HG03439 (cell line): ENCODE results near the gene PPP1R2C.

Source experiments
- ATAC-seq: cut with Tn5 transposase; IDR thresholded peaks from one replicate; pipeline ENCODE4 v1.9.1; 2021; ENCODE audit warnings: mild to moderate bottlenecking, moderate library complexity; ENCODE audit not compliant: unreplicated experiment

The PPP1R2C gene

DNA sequence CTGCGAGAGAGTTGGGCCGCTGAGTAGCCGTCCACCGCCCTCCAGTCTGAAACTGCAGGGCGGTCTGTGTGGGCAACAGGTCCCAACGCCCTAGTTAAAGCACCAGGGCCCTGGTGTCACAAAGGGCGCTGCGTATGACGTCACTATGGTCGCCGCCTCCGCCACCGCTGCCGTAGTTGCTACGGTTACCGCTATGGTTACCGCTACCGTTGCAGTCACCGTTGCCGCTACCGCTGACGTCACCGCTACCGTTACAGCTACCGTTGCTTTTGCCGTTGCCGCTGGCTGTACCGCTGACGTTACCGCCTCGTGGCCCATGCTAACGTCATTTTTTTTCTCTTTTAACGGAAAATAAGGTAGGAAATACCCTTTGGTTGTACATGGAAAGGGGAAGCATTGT lies at the start of gene PPP1R2C:
Gene PPP1R2C (minus strand): TSS at position 68 of the 400 bp plus-strand sequence. CDS start 84 bp downstream, outside the sequence.
- no peak for ATAC-seq

DNA sequence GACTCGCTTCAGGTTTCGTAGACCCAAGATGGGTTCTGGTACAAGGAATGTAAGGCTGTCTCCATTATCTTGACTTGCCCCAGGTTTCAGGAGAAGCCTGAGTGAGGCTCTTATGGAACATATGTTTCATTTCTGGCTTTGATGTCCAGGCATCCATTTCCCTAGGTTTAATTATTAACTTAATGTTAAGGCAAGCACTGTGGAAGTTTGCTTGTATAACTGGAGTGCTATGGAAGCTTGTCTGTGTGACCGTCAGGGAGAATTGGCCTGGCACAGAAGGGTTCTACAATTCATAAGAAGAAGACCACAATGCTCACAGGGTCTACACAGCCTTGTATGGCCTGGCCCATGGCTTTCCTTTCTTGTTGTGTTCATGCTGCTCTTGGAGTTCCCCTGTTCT lies 47.2 kb upstream of the PPP1R2C start:
- ATAC-seq: no peak

DNA sequence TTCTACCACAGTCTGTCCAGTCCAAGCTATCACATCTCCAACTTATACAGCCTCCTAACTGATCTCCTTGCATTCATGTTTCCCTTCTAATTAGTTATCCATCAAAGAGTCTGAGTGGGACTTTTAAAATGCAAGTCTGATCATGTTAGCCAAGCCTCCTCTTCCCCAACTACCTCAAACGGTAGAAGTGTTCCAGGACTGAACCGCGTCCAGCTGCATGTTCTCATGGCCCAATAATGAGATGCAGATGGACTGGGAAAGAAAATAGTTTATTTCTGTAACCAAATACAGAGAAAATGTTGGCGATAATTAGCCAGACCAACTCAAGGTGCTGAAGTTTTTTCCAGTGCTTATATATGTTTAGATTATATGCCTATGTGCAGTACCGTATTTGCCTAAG lies 46.6 kb upstream of the PPP1R2C start:
- ATAC-seq: no peak

DNA sequence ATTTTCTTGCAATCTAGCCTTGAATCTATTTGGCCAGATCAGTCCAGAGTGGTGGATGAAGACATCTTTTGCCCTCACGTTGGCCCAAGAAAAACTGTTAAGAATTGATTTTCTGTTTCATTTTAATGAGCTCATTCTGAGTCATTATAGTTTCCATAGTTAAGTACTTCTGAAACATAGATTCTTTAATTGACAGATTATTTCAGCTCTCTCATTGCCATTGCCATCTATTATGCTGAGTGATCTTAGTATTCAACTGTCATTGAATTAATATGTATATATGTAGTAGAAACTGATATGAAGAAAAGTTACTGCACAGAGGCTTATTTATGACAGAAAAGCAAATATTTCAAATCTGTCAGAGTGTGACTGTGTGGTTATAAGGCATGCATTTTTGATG lies 45.5 kb upstream of the PPP1R2C start:
- ATAC-seq: no peak

DNA sequence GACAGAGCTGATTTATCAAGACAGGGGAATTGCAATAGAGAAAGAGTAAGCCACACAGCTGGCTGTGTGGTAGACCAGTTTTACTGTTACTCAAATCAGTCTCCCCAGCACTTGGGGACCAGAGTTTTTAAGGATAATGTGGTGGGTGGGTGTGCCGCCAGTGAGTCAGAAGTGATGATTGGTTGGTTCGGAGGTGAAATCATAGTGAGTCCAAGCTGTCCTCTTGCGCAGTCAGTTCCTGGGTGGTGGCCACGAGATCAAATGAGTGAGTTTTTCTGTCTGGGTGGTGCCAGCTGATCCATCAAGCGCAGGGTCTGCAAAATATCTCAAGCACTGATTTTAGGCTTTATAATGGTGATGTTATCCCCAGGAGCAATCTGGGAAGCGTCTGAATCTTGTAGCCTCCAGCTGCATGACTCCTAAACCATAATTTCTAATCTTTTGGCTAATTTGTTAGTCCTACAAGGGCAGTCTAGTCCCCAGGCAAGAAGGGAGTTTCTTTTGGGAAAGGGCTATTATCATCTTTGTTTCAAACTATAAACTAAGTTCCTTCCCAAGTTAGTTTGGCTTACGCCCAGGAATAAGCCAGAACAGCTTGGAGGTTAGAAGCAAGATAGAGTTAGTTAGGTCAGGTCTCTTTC lies 44.0 kb upstream of the PPP1R2C start:
- ATAC-seq: no peak

DNA sequence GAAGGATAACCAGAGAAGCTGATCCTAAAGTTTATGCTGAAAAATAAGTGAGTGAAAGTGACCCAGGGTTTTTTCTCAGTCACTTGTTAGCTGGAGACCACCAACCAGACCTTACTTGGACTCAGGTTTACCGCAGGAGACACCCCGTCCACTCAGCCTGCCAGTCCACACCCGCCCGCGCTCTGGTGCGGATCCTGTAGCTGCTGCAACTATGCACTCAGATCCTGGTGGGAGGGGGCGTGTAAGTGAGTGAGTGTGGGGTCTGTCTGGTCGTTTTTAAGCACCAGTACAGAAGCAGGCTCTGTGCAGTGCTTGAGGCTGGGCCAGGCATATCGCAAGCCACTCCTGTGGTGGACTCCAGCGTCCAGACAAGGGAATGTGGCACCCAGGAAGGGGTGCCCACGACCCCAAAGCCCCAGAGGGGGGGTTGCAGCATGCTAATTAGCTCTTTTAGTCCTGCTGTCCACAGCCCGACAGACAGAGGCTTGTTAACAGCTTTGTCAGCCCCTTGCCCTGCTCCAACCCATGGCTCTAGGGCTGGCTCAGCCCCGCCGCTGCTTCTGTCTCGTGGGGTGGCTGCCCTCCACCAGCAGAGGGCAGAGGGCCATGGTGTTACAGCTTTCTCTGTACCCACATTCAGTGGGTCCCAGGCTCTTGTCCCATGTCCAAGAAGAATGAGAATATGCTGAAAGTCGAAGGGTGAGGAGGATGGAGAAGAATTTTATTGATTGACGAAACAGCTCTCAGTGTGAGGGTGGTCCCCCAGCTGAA lies 40.4 kb upstream of the PPP1R2C start:
- ATAC-seq: no peak

DNA sequence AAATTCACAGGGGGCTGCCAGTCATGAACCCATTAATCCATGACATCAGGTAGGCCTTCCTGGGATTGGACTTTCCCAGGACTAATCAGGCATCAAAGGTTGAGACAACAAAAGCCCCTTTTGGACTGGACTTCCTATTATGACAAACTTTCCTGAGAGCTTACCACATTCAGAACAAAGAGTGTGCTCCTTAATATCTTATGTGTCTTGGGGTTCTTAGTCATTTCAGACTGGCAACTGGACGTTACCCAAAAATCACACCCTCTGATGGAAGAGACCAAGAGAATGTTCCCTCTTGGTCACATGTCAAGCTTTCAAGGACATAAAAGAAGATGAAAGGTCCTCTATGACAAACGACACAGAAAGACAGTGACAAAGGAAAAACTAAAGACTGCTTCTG lies 31.6 kb upstream of the PPP1R2C start:
- ATAC-seq: no peak

DNA sequence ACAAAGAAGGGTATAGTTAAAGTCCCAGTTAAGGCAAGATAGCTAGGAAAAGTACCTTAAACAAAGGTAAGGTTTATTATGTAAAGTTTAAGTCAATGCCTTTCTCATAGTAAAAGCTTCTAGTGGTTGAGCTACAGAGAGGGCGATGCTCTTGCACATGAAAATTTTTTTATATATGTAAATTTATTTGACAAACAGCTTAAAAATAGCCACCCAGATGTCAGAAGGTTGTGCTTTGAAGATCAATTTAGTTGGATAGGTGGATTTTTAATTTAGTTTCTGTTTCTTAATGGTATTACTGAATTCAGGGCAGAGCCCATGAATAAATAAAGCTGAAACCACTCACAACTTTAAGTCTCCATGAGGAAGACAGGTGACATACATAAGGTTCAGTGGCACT lies 29.4 kb upstream of the PPP1R2C start:
- no peak for ATAC-seq

DNA sequence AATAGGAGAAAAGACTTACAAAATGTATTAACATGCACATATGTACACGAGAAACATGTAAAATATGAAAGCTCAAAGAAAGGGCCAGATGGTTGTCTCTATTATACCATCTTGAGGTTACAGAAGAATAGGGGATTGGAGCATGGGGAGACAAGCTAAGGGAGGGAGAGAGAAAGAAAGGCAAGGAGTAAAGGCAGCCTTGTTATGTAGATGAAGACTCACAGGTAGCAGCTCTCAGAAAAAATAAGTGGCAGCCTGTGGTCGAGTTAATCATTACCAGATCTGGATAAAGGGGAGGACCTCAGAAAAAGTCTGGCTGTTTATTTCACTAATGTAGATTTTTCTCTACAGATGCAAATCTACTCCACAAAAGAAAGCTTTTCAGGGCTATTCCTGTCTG lies 26.6 kb upstream of the PPP1R2C start:
- no peak for ATAC-seq

DNA sequence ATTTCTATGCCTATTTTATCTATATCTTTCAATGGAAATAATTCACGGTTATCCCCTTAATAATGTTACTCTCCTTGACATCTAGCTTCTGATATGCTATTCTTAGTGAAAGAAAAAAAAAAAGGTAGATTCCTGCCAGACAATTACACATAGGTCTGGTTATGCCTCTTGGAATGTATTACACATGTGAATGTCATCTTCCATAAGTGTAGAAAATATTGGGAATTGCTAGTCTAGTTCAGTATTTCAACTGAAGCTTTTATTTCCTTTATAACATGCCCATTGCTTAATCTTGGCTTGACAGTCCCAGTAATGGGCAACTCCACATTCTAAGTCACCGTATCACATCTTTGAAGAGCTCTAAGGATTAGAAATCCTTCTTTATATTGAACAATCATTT lies 25.4 kb upstream of the PPP1R2C start:
- no peak for ATAC-seq

DNA sequence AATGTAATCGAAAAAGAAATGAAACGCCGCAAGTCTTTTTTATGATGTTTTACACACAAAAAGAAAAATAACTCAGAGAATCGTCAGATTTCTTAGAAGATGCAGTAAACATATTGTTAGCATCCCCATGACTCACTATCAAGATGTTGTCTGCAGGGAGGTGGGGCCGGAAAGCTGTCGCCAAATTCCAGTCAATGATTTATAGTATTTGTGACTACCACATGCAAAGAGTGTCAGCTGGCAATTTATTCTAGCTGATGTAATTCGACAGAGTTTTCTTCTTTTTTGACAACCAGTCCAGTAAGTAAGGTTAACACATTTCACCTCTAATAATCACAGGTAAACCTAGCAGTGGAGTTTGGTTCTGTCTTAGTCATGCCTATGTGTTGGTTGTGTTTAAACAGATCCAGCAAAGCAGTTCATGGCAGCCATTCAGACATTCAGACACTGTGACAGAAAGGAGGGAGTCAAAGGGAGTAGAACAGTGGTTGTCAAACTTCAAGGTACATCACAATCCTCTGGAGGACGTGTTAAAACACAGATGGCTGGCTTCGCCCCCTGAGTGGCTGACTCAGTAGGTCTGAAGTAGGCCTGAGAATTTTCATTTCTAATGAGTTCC lies 19.8 kb upstream of the PPP1R2C start:
- no peak for ATAC-seq

DNA sequence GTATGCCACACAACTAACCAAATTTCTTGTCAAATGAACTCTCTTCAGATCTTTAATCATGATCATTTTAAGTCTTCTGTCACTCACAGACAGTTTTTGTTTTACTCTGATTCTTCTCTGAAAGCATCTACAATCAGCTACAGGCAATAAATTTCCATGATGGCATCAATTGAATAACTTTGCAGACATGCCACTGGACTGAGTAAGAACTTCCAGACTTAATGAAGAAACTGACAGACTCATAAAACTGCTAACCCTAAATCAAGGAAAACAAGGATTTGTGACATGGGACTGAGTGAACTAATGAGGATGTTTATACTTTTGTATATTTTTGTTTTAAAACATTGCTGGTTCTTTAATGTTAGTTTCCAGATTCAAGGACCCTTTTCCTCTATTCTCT lies 5.5 kb upstream of the PPP1R2C start:
- no peak for ATAC-seq

DNA sequence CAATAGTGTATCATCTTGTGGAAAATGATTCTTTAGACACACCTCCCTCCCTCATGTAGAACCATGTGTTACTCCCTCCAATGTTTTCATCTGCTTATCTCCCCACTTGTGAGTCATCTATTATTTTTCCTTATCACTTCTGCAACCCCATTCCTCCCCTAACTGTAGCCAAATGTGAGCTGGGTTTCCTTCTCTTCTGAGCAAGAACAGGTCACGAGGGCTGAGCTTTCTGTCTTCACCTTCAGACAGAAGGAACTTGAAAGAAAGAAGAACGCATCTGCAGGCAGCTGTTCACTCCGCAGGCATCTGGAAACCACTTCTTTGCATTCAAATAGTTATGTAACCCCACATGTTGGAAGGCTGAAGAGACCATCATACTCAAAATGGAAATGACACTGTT lies 1.8 kb downstream of the PPP1R2C start:
- no peak for ATAC-seq

DNA sequence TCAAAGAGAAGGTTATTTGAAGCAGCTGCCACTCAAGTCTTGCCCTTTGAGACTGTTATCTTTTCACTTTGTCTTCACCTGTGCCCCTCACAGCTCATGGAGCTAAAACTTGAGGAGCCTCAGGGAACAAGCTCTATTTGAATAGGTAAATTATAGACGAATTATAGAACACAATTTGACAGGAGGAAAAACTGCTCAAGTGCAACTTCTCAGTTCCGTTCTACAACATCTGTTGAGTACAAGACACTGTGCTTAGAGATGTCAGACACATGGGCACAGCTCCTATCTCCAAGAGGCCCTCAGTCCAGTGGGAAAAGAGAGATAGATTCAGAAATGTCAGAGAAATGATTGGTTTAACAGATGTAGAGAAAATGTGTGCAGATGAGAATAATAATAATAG lies 5.1 kb downstream of the PPP1R2C start:
- ATAC-seq: no peak

DNA sequence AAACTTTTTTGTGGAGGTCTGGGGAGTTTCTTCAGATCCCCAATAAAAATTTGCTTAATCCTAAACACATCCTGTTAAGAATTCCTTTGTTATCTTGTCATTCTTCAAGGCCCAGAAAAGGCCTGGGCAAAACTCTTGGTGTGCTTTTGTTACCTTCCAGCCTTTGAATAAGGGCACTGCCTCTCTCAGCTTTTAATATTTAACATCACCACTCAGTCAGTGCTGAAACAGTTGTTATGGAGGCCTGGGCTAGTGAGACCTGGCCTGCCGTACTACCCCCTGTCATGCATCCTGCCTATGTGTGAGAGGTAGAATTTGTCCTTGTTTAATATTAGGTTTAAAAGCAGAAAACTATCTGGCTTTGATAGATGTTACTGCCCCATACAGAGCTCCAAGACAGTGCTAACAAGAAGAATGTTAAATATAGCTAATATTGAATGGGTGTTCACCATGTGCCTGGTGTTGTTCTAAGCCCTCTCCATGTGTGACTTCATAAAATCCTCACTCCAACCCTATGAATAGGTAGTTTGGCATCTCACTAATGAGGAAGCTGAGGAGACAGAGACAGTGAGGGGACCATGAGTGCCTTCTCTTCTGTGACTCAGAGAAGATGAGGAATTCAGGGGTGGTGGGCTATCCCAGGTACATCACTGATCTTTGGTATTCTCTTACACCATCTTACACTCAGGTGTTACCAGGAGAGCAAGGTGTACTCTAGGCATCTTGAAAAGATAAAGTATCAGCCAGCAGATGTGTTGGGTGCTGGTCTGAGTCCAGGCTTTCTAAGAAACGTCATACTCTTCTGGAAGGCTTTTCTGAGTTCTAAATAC lies 6.2 kb downstream of the PPP1R2C start:
- no peak for ATAC-seq

DNA sequence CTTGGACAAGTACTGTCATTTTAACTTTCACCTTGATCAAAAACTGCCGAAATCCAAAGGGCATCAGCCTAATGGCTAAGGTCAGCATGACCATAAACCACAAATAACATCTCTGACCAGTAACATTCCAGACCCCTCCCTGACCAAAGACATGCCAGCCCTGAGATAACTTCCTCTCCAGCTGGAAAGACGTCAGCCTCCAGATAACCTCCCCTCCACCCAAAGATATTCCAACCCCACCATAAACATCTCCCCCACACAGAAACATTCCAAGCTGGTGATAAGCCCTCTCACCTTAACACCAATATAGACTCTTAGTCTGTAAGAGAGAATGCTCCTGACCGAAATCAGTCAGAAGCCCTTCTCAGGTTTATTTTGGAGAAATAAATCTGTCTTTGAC lies 7.4 kb downstream of the PPP1R2C start:
- ATAC-seq: no peak

DNA sequence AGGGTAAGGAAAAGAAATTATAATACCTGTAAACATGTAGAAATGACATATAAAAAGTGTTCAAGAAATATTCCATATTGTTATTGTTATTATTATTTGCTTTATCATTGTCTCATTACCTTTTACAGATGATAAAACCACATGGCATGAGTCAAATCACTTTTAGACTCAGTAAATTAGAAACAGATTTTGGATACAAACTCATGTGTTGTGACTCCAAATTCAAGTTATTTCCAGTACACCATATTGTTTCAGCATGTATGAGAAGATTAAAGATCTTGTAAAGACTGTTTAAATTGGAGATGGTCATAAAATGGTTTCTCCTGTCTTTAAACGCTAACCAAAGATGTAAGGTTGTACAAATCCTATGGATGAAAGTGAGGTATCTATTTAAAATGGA lies 18.1 kb downstream of the PPP1R2C start:
- ATAC-seq: no peak

DNA sequence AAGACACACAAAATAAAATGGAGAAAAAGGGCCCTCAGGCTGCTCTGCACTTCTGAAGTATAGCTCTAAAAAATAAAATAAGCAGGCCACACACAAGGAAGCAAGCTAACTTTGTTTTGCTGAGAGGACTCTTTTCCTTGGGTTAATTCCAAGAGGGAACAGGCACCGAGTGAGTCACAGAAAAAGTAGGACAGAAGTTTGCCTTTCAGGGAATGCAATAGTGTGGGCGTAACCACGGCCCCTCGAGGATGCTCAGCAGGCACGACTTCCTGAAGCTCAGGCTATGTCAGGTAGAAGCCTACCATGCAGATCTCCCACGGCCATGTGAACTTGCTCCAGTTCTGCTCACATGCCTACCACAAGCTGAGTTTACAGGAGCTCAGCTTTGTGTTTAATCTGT lies 22.1 kb downstream of the PPP1R2C start:
- no peak for ATAC-seq

DNA sequence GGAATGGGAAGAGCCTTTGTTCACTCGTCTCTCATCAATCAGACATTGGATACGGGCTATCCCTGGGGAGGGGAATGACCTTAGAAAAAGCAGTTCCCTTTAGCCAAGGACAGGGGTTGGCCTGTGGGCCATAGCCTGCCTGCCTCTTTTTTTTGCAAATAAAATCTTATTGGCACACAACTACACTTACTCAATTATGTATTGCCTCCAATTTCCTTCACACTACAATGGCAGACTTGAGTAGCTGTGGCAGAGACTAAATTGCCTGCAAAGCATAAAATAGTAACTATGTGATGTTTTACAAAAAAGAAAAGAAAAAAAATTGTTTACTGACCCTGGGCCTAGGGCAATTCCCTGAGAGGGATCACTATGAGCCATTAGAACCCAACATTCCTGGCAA lies 23.4 kb downstream of the PPP1R2C start:
- ATAC-seq: no peak

DNA sequence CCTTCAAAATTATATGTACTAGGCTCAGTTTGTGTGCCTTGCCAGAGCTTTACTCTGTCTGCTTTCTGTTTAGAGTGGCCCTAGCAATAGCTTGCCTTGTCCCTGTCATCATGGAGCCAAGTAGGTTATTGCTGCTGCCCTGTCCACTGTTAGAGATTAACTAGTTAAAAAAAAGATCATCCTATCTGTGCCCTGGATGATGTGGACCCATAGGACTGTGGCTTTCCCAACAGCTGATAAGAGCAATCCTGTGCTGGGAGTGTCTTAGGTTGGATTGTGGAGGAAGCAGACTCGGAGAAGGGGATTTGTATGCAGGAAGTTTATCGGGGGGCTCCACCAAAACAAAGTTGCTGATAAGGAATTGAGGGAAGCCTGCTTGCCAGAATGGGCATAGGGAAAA lies 23.8 kb downstream of the PPP1R2C start:
- ATAC-seq: no peak

DNA sequence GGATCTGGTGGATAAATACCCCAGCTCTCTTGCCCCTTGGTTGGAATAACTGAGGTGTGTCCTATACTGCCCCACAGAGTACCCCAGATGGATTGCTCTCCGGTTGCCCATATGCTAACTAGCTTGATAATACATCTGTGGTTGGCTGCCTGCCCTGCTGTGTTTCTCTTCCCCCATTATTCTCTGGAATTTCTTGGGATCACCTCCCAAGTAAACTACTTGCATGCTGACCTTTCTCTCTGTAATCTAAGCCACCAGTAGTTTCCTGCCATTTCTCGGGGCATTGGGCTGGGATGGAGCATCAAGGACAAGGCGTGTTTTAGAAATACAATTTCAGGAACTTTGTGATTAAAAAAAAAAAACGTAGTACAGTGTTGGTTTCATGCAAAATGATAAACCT lies 25.2 kb downstream of the PPP1R2C start:
- no peak for ATAC-seq
